ENCODE results near the gene BBOX1. TPM values are rescaled to one million over a fixed set of nuclear protein-coding genes. Genes with fewer than 3 reads are reported as not detected.

Gene BBOX1
- total and polyA plus RNA-seq, 4 donors: 2.8 to 18.4 (median 9.0) TPM

GRCh38 chr11:27118949-27119348, 78.3 kb downstream of the BBOX1 start:
- H3K9me3 ChIP-seq (ENCODE audit: control insufficient read depth in 4 of 4, low read length in 3 of 4): no peaks in the 10 kb centered on the region
- no peak overlapping the region for H3K27ac ChIP-seq (ENCODE audit: low read depth in 1 of 2, low read length in 2 of 2)
- WGBS: 90% methylated on average over 3 of the region's 3 CpGs
- DNase-seq (ENCODE audit: low spot score): no peak
- no peak overlapping the region for H3K4me3 ChIP-seq (ENCODE audit: low read depth in 1 of 3, low read length in 3 of 3)
- H3K36me3 ChIP-seq (ENCODE audit: control insufficient read depth in 4 of 4, insufficient read depth in 3 of 4, low read depth in 1 of 4, low read length in 3 of 4): peaks cover 0 to 6% (median 3%) of the 10 kb centered on the region in 4 donors
- no peak overlapping the region for H3K9ac ChIP-seq (ENCODE audit: low read depth in 1 of 2, low read length in 2 of 2)
- no peaks in the 10 kb centered on the region for H3K27me3 ChIP-seq (ENCODE audit: control insufficient read depth in 4 of 4, insufficient read depth in 4 of 4, low read length in 3 of 4)
- TF ChIP-seq RAD21 (IDR thresholded peaks at IDR 0.05): no peak
- TF ChIP-seq CTCF (IDR thresholded peaks at IDR 0.05; ENCODE audit: low read depth, low read length, missing input control): no peak
- no peak for TF ChIP-seq ATF3 (IDR thresholded peaks at IDR 0.05)
- no peak for TF ChIP-seq TAF1 (conservative IDR thresholded peaks at IDR 0.05)
- peaks cover 0 to 6% (median 0%) of the 10 kb centered on the region in 4 donors for H3K4me1 ChIP-seq (ENCODE audit: control insufficient read depth in 4 of 4, insufficient read depth in 4 of 4, low read length in 3 of 4)

GRCh38 chr11:27119396-27119795, 78.8 kb downstream of the BBOX1 start:
- Histone ChIP-seq H3K9ac (ENCODE audit: low read depth in 1 of 2, low read length in 2 of 2) (no peak overlapping the region), H3K4me1 (ENCODE audit: control insufficient read depth in 4 of 4, insufficient read depth in 4 of 4, low read length in 3 of 4) (peaks cover 0 to 6% (median 0%) of the 10 kb centered on the region in 4 donors), H3K27ac (ENCODE audit: low read depth in 1 of 2, low read length in 2 of 2) (no peak overlapping the region), H3K27me3 (ENCODE audit: control insufficient read depth in 4 of 4, insufficient read depth in 4 of 4, low read length in 3 of 4) (no peaks in the 10 kb centered on the region), H3K4me3 (ENCODE audit: low read depth in 1 of 3, low read length in 3 of 3) (no peak overlapping the region), H3K36me3 (ENCODE audit: control insufficient read depth in 4 of 4, insufficient read depth in 3 of 4, low read depth in 1 of 4, low read length in 3 of 4) (peaks cover 0 to 7% (median 3%) of the 10 kb centered on the region in 4 donors), H3K9me3 (ENCODE audit: control insufficient read depth in 4 of 4, low read length in 3 of 4) (no peaks in the 10 kb centered on the region)
- DNase-seq (ENCODE audit: low spot score): no peak
- no peak for TF ChIP-seq HNF4G (IDR thresholded peaks at IDR 0.05)
- no peak for TF ChIP-seq RXRA (IDR thresholded peaks at IDR 0.05)
- no peak for TF ChIP-seq FOXA2 (IDR thresholded peaks at IDR 0.05)
- TF ChIP-seq GABPA (IDR thresholded peaks at IDR 0.05 in 1 of 2, conservative IDR thresholded peaks at IDR 0.05 in 1 of 2): no peak
- TF ChIP-seq YY1 (IDR thresholded peaks at IDR 0.05): no peak
- TF ChIP-seq FOXA1 (IDR thresholded peaks at IDR 0.05): no peak
- TF ChIP-seq REST (IDR thresholded peaks at IDR 0.05): no peak
- no peak for TF ChIP-seq TAF1 (conservative IDR thresholded peaks at IDR 0.05)
- TF ChIP-seq ZBTB33 (IDR thresholded peaks at IDR 0.05): no peak

Measured in liver (tissue), 9 donors.